ENCODE data around the gene R3HDM4. TPM values are rescaled to one million over a fixed set of nuclear protein-coding genes. Genes with fewer than 3 reads are reported as not detected.

The R3HDM4 gene
- total RNA-seq, 1 donor from 2014 or later = 48.8 TPM

DNA sequence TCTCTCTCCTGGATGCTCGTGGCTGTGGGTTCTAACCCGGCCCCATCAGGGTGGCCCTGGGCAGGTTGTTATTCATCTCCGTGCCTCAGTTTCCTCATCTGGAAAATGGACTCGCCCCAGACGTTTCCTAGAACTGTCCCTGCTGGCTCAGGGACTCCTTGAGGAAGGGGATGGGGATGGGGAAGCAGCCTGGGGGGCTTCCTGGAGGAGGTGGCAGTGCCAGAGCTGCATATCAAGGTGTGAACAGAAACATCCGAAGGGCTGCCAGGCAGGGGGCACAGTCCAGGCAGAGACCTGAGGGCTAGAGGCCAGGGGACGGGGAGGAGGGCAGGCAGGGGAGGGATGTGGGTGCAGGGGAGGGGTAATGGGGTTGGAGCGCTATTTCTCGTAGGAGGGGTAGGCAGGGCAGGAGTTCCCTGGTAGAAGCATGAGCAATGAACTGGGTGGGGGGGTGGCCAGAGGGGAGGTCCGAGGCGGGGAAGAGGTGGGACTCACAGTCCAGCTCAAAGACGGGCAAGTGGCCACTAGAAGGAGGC is 64.6 kb downstream of the R3HDM4 start:
- H3K4me1 Mint-ChIP-seq (ENCODE audit: unreplicated experiment) = peaks cover 3% of the 10 kb centered on the region
- TF ChIP-seq, protein P1, sequence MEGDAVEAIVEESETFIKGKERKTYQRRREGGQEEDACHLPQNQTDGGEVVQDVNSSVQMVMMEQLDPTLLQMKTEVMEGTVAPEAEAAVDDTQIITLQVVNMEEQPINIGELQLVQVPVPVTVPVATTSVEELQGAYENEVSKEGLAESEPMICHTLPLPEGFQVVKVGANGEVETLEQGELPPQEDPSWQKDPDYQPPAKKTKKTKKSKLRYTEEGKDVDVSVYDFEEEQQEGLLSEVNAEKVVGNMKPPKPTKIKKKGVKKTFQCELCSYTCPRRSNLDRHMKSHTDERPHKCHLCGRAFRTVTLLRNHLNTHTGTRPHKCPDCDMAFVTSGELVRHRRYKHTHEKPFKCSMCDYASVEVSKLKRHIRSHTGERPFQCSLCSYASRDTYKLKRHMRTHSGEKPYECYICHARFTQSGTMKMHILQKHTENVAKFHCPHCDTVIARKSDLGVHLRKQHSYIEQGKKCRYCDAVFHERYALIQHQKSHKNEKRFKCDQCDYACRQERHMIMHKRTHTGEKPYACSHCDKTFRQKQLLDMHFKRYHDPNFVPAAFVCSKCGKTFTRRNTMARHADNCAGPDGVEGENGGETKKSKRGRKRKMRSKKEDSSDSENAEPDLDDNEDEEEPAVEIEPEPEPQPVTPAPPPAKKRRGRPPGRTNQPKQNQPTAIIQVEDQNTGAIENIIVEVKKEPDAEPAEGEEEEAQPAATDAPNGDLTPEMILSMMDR (conservative IDR thresholded peaks at IDR 0.05) = no peak
- DNase-seq (ENCODE audit: extremely low spot score, unreplicated experiment) = no peak
- no peak overlapping the region for H3K27ac Mint-ChIP-seq
- H3K36me3 Mint-ChIP-seq = no peaks in the 10 kb centered on the region
- no peak overlapping the region for H3K4me3 Mint-ChIP-seq
- no peaks in the 10 kb centered on the region for H3K9me3 Mint-ChIP-seq
- H3K27me3 Mint-ChIP-seq = peaks cover 27% of the 10 kb centered on the region

Other genes starting within 250 kb of the R3HDM4 start
- 9.3 and 11.0 TPM in 2 replicates for gene FSTL3, start 236.8 kb downstream of the R3HDM4 start, total RNA-seq (ENCODE audit: low replicate concordance)
- gene PRSS57, start 217.8 kb downstream of the R3HDM4 start, total RNA-seq (ENCODE audit: low replicate concordance) = not detected in 2 replicates
- gene PALM, start 204.3 kb downstream of the R3HDM4 start, total RNA-seq (ENCODE audit: low replicate concordance) = 63.3 and 64.1 TPM in 2 replicates
- gene MISP, start 162.1 kb downstream of the R3HDM4 start, total RNA-seq (ENCODE audit: low replicate concordance) = 9.4 and 20.8 TPM in 2 replicates
- gene PTBP1, start 115.8 kb downstream of the R3HDM4 start, total RNA-seq (ENCODE audit: low replicate concordance) = 416 and 496 TPM in 2 replicates
- 9.9 and 29.2 TPM in 2 replicates for gene PLPPR3, start 91.3 kb downstream of the R3HDM4 start, total RNA-seq (ENCODE audit: low replicate concordance)
- gene AZU1, start 85.4 kb downstream of the R3HDM4 start, total RNA-seq (ENCODE audit: low replicate concordance) = 0.41 TPM in 1 of 2 replicates, not detected in the other
- 0.45 TPM in 1 of 2 replicates, not detected in the other for gene PRTN3, start 72.2 kb downstream of the R3HDM4 start, total RNA-seq (ENCODE audit: low replicate concordance)
- gene ELANE, start 60.9 kb downstream of the R3HDM4 start, total RNA-seq (ENCODE audit: low replicate concordance) = not detected in 2 replicates
- gene CFD, start 53.6 kb downstream of the R3HDM4 start, total RNA-seq (ENCODE audit: low replicate concordance) = 5.5 and 11.3 TPM in 2 replicates
- gene MED16, start 20.0 kb downstream of the R3HDM4 start, total RNA-seq (ENCODE audit: low replicate concordance) = 59.6 and 74.2 TPM in 2 replicates
- not detected in 2 replicates for gene RNU6-9, start 19.7 kb downstream of the R3HDM4 start, total RNA-seq (ENCODE audit: low replicate concordance)
- gene KISS1R, start 4.1 kb upstream of the R3HDM4 start, total RNA-seq (ENCODE audit: low replicate concordance) = 1.2 and 2.2 TPM in 2 replicates
- gene ARID3A, start 12.8 kb upstream of the R3HDM4 start, total RNA-seq (ENCODE audit: low replicate concordance) = 83.0 and 124 TPM in 2 replicates
- 59.5 and 65.4 TPM in 2 replicates for gene WDR18, start 71.1 kb upstream of the R3HDM4 start, total RNA-seq (ENCODE audit: low replicate concordance)
- gene GRIN3B, start 87.2 kb upstream of the R3HDM4 start, total RNA-seq (ENCODE audit: low replicate concordance) = 0.65 and 1.00 TPM in 2 replicates
- 157 and 173 TPM in 2 replicates for gene TMEM259, start 107.9 kb upstream of the R3HDM4 start, total RNA-seq (ENCODE audit: low replicate concordance)
- not detected in 2 replicates for gene RNU6-2, start 108.3 kb upstream of the R3HDM4 start, total RNA-seq (ENCODE audit: low replicate concordance)
- 276 and 279 TPM in 2 replicates for gene CNN2, start 113.4 kb upstream of the R3HDM4 start, total RNA-seq (ENCODE audit: low replicate concordance)
- 23.9 and 26.1 TPM in 2 replicates for gene ABCA7, start 126.9 kb upstream of the R3HDM4 start, total RNA-seq (ENCODE audit: low replicate concordance)
- 2.6 and 4.5 TPM in 2 replicates for gene ARHGAP45, start 153.9 kb upstream of the R3HDM4 start, total RNA-seq (ENCODE audit: low replicate concordance)
- 171 and 181 TPM in 2 replicates for gene POLR2E, start 182.2 kb upstream of the R3HDM4 start, total RNA-seq (ENCODE audit: low replicate concordance)
- 174 and 204 TPM in 2 replicates for gene GPX4, start 190.8 kb upstream of the R3HDM4 start, total RNA-seq (ENCODE audit: low replicate concordance)